Measurements from ENCODE around the gene ITIH4. TPM values are rescaled to one million over a fixed set of nuclear protein-coding genes. Genes with fewer than 3 reads are reported as not detected.

The ITIH4 gene
- total and polyA plus RNA-seq, 7 donors: 1.3 to 90.8 (median 29.2) TPM

DNA sequence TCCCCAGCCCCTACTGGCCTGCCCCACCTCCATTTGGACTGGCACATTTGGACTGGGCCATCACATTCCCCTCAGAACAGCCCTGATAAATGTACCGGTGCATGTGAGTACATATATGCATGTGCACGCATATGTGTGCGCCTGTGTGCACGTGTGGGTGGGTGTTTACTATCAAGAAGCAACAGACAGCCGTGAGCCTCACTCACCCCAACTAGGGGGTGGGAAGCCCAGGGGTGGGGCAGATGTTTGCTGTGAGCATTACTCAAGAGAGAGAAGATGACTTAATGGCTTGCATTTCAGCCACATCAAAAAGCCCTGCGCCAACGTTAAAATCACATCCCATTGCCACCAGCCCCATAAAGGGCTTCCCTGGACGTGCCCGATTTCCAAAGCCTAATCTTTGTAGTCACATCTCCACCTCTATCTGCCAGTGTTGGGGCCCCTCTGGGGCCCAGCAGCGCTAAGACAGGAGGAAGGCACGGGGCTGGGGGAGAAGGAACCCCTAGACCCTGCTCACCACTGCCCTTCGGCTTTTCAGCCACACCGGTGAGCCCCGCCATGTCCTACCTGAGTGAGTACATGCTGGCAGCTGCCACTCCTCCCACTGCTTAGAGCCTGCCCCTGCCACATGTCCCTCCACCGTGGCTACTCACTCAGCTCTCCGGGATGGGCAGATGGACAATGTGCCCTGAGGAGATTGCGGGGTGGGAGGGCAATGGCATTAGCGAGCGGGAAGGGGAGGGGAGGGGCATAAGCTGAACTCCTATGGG, 25.0 kb downstream of the ITIH4 start:
- H3K27ac ChIP-seq: no peak overlapping the region
- no peaks in the 10 kb centered on the region for H3K9me3 ChIP-seq
- WGBS, 3 donors: 70 to 75% (median 72%) methylated on average over 18 to 19 of the region's 19 CpGs
- TF ChIP-seq, protein P1, sequence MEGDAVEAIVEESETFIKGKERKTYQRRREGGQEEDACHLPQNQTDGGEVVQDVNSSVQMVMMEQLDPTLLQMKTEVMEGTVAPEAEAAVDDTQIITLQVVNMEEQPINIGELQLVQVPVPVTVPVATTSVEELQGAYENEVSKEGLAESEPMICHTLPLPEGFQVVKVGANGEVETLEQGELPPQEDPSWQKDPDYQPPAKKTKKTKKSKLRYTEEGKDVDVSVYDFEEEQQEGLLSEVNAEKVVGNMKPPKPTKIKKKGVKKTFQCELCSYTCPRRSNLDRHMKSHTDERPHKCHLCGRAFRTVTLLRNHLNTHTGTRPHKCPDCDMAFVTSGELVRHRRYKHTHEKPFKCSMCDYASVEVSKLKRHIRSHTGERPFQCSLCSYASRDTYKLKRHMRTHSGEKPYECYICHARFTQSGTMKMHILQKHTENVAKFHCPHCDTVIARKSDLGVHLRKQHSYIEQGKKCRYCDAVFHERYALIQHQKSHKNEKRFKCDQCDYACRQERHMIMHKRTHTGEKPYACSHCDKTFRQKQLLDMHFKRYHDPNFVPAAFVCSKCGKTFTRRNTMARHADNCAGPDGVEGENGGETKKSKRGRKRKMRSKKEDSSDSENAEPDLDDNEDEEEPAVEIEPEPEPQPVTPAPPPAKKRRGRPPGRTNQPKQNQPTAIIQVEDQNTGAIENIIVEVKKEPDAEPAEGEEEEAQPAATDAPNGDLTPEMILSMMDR (IDR thresholded peaks at IDR 0.05): no peak
- intact Hi-C loops (cut with DNase I): no loop called here
- no peaks in the 10 kb centered on the region for H3K36me3 ChIP-seq (ENCODE audit: insufficient read depth in 1 of 2, low read depth in 1 of 2)
- ATAC-seq (no peak), DNase-seq (no peak)
- H3K4me3 ChIP-seq: no peak overlapping the region
- no peaks in the 10 kb centered on the region for H3K27me3 ChIP-seq (ENCODE audit: insufficient read depth in 3 of 3, low read length in 2 of 3)
- H3K4me1 ChIP-seq: no peaks in the 10 kb centered on the region

DNA sequence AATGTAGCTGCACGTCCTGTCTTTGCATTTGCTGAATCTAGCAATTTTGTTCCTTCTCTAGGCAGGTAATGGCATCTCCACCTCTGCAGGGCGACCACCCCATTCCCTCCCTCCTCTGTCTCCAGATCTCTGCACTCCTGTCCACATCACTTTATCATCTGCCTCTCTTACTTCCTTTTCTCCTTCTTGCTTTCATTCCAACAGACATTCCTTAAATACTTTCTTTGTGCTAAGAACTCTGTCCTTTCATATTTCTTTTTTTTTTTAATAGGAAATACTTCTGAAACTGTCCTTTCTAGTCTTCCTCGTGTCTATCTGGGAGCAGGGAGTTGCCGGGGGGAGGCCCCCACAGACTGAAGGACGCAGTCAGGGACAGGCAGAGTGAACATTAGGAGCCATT, 28.6 kb downstream of the ITIH4 start:
- no peaks in the 10 kb centered on the region for H3K27me3 ChIP-seq (ENCODE audit: insufficient read depth in 3 of 3, low read length in 2 of 3)
- H3K36me3 ChIP-seq (ENCODE audit: insufficient read depth in 1 of 2, low read depth in 1 of 2): no peaks in the 10 kb centered on the region
- ATAC-seq (no peak), DNase-seq (no peak)
- intact Hi-C loops (cut with DNase I): no loop called here
- no peak overlapping the region for H3K4me3 ChIP-seq
- H3K9me3 ChIP-seq: no peaks in the 10 kb centered on the region
- H3K4me1 ChIP-seq: no peaks in the 10 kb centered on the region
- H3K27ac ChIP-seq: no peak overlapping the region
- TF ChIP-seq, protein P1 (IDR thresholded peaks at IDR 0.05): no peak
- 64 to 77% (median 76%) methylated on average over 5 of the region's 5 CpGs for WGBS, 3 donors

DNA sequence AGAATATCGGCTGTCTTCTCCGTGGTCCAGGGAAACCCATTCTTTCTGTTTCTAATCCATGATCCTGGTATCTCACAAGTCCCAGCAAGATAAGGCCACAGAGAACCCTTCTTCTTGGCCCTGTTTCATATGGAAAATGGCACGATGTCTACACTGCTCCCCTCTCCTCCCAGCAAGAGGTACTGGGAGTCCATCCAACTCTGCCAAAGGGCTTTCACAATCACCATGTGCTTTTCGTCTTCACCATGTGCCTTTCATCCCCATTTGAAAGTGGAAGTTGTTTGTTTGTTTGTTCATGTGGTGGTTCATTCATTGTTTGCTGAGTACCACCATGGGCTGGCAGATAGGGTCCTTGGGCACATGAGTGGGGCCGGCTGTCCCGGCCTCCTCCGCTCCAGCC, 30.4 kb downstream of the ITIH4 start:
- no peaks in the 10 kb centered on the region for H3K36me3 ChIP-seq (ENCODE audit: insufficient read depth in 1 of 2, low read depth in 1 of 2)
- no peaks in the 10 kb centered on the region for H3K4me1 ChIP-seq
- no peaks in the 10 kb centered on the region for H3K9me3 ChIP-seq
- DNase-seq (no peak), ATAC-seq (peak in 2 of 4 donors; percentile 27 to 56)
- H3K27ac ChIP-seq: no peak overlapping the region
- intact Hi-C loops (cut with DNase I): no loop called here
- WGBS, 3 donors: 72 to 78% (median 78%) methylated on average over 7 of the region's 7 CpGs
- no peak overlapping the region for H3K4me3 ChIP-seq
- no peaks in the 10 kb centered on the region for H3K27me3 ChIP-seq (ENCODE audit: insufficient read depth in 3 of 3, low read length in 2 of 3)
- TF ChIP-seq, protein P1 (IDR thresholded peaks at IDR 0.05): no peak

DNA sequence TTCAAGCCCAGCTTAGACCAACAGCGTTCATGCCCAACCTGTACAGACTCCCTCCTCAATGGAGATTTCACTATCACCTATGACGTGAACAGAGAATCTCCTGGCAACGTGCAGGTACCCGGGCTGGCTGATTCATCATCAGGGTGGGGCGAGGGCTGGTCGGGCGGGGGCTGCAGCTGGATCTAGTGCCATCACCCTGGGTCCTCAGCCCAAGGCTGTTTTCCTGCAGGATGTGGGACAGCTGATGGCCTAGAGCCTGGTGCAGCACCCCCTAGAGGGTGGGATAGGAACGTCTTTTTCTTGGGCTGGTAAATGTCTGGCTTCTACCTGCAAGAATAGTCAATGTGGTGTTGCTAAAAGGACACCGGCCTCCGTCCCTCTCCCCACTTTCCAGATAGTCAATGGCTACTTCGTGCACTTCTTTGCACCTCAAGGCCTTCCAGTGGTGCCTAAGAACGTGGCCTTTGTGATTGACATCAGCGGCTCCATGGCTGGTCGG, 31.4 kb downstream of the ITIH4 start:
- intact Hi-C loops (cut with DNase I): no loop called here
- H3K27me3 ChIP-seq (ENCODE audit: insufficient read depth in 3 of 3, low read length in 2 of 3): no peaks in the 10 kb centered on the region
- H3K4me1 ChIP-seq: no peaks in the 10 kb centered on the region
- no peaks in the 10 kb centered on the region for H3K9me3 ChIP-seq
- no peak overlapping the region for H3K27ac ChIP-seq
- WGBS, 3 donors: 62 to 69% (median 62%) methylated on average over 14 of the region's 14 CpGs
- no peak for DNase-seq
- TF ChIP-seq, protein P1 (IDR thresholded peaks at IDR 0.05): peak; percentile 28
- H3K36me3 ChIP-seq (ENCODE audit: insufficient read depth in 1 of 2, low read depth in 1 of 2): no peaks in the 10 kb centered on the region
- H3K4me3 ChIP-seq: no peak overlapping the region
- ATAC-seq: peak in 2 of 4 donors; percentile 32 to 41
